ENCODE results near the gene ZNF804B.

Gene ZNF804B

DNA sequence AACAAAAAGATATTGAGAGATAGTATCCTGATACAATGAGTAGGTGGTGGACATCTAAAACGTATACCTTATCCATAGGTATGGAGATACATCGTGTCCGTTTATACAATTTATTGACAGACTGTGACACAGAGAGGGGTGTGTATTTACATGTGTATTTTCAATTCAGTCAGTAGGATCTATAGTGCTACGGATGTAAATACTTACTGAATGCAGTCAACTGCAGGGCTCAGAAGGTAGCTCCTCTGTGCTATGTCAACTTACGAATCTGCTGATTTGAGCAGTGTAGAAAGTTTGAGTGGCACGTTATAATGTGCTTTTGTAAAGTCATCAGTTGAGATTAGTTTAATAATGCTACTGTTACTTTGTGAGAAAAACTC is 626 bp downstream of the ZNF804B start:
- TF ChIP-seq, protein P1, sequence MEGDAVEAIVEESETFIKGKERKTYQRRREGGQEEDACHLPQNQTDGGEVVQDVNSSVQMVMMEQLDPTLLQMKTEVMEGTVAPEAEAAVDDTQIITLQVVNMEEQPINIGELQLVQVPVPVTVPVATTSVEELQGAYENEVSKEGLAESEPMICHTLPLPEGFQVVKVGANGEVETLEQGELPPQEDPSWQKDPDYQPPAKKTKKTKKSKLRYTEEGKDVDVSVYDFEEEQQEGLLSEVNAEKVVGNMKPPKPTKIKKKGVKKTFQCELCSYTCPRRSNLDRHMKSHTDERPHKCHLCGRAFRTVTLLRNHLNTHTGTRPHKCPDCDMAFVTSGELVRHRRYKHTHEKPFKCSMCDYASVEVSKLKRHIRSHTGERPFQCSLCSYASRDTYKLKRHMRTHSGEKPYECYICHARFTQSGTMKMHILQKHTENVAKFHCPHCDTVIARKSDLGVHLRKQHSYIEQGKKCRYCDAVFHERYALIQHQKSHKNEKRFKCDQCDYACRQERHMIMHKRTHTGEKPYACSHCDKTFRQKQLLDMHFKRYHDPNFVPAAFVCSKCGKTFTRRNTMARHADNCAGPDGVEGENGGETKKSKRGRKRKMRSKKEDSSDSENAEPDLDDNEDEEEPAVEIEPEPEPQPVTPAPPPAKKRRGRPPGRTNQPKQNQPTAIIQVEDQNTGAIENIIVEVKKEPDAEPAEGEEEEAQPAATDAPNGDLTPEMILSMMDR (IDR thresholded peaks at IDR 0.05): no peak

DNA sequence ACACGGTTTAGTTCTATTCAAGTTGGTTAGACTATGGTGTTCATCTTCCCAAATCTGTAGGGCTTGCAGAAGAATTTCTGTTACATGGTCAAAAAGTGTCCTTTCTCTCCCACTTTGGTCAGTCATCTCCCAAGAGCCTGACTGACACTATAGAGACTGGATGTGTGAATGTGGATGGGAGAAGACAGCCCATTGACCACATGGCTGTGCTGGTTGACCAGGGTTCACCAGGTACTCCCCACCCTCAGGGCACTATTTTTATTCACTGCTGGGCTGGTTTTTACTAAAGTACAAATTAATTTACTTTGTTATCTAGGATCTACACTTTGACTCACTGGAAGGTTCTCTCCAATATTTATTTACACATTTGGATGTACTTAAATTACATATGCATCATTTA is 2.3 kb downstream of the ZNF804B start:
- TF ChIP-seq, protein P1 (IDR thresholded peaks at IDR 0.05): no peak

DNA sequence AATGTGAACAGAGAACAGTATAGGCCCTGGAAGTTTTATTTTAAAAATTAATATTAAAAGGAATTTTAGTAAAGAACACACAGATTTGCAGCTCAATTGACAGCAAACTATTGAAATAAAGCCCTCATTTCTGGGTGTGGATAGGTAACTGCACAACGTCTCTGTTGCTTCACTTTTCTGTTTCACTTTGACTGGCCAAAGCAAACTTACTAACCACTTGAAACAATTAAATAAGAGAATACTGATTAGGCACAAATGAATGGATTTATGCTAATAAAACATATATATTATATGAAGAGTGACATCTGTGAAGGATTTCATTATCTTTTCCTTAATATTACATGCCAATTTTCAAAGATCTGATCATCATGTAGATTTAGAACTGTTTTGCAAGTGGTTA is 11.9 kb downstream of the ZNF804B start:
- TF ChIP-seq, protein P1 (IDR thresholded peaks at IDR 0.05): no peak

DNA sequence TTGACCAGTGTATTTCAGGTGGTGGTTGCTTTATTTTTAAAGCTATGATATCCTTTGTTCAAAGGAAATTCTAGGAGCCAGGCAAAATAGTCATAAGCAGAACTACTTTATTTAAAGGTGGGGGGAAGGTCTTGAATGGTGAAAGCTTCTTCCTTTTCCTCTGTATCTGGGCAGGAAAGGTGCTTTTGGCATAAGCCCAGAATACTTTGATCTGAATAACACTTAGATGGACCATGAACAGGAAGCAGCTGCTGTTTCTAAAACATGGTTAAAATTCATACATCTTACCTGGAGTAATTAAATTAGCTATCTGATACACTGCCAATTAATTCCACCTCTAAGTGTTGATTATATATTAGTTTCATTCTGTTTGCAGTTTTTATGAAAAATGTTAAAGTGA is 13.3 kb downstream of the ZNF804B start:
- TF ChIP-seq, protein P1 (IDR thresholded peaks at IDR 0.05): no peak

DNA sequence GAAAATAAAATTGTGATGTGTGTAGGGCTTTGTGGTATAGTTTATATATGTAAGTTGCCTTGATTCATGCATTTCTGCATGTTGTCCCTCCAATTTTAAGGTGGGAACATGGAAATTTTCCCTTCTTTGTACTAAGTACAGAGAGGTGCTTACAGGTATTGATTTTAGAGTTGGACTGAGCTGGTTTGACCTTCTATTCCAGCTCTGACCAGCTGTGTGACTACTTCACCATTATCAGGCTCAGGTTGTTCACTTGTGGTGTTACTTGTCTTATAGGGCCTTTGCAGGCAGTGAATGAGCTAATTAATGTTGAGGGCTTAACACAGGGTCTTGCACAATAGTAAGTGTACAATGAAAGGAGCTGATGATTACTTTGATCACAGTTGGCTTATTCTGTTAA is 16.3 kb downstream of the ZNF804B start:
- TF ChIP-seq, protein P1 (IDR thresholded peaks at IDR 0.05): no peak

DNA sequence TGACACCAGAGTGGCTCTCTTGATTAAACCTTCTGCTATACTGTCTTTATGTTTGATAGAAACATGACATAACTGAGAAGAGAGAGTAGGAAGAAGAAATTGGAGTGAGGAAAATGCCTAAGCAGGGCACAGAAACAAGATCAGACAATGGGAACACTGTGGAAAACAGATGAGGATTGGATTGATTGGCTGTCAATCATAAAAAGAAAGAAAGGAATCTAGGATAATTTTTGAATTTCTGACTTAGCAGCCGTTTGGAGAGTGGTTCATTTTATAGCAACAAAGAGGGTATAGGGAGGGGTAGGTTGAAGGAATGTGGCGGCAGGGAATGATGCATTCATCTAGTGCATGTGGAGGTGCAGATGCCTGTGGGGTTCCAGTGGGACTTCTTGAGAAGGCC is 28.3 kb downstream of the ZNF804B start:
- TF ChIP-seq, protein P1 (IDR thresholded peaks at IDR 0.05): no peak

DNA sequence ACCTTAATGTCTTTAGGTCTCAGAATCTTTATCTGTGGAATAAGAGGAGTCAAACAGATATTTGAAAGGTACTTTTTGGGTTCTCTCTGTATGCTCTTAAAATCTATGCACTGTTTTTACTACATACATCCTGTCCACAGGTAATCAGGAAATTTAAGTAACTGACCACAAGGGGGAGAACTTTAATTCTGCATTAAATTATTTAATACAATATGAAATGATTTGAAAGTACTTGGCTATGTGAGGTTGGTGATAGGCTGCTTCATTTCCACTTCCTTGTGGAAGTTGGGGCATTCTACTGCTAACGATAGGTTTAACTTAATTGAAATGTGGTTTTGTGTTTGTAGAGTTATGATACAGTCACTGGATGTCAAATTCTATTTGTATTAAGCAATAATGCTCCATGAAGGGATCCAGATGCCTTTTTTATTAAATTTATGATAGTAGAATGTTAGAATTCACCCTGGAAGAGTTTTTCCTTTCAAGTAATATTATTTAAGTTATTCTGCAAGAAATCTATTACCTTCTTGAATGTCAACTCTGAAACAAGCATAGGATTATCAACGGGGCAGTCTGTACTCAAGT is 30.1 kb downstream of the ZNF804B start:
- TF ChIP-seq, protein P1 (IDR thresholded peaks at IDR 0.05): peak; percentile 69

DNA sequence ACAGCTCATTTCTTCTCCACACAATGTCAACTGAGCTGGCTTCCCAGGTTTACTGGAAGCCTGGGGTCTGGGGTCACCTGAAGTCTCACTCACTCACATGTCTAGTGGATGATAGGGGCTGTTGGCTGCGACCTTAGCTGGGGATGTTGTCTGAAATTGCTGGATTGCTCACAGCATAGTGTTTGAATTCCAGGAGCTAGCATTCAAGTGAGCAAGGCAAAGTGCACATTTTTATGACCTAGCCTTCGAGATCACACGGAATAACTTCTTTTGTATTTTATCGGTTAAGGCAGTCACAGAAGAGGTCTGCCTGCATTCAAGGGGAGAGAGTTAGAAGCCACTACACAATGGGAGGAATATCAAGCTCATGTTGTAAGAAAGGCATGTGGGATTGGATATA is 32.4 kb downstream of the ZNF804B start:
- TF ChIP-seq, protein P1 (IDR thresholded peaks at IDR 0.05): no peak

Measured in LNCAP (cell line).